AG04450 (cell line): ENCODE measurements around the gene CHMP2A. TPM values are rescaled to one million over a fixed set of nuclear protein-coding genes. Genes with fewer than 3 reads are reported as not detected.

Experiments used
- CTCF ChIA-PET: fragments of 300-600, 350-600 bp; formaldehyde crosslinking; extraction: SDS; loops from one replicate; lab custom pipeline; 2022; ENCODE audit warnings: antibody characterized with exemption, inconsistent platforms; lab: Charles Lee
- POLR2A ChIA-PET: fragments of 350-600 bp; formaldehyde crosslinking; extraction: SDS; loops from one replicate; lab custom pipeline; 2021; ENCODE audit warnings: antibody characterized with exemption, inconsistent platforms; lab: Yijun Ruan, JAX
- DNase-seq: peaks from one replicate; pipeline ENCODE4 v3.0.0-alpha.2; 2011; ENCODE audit warnings: low read depth, low spot score
- H3K27ac ChIP-seq: one replicate; pipeline ENCODE4 v1.5.1; 2012; ENCODE audit warnings: low read depth, low read length, control low read depth
- H3K27me3 ChIP-seq: one replicate; pipeline ENCODE4 v1.6.0; 2012; ENCODE audit warnings: low read length; ENCODE audit not compliant: control insufficient read depth, insufficient read depth
- H3K4me3 ChIP-seq: 2 replicates; pipeline ENCODE4 v1.5.1; 2011; ENCODE audit warnings: mild to moderate bottlenecking, low read depth, low read length, control low read depth
- H3K9me3 ChIP-seq: 2 replicates; pipeline ENCODE4 v1.5.1; 2012; ENCODE audit warnings: low read length; ENCODE audit not compliant: control insufficient read depth, insufficient read depth
- polyA plus RNA-seq: library from polyadenylated mRNA; depleted of rRNA; stranded (reverse); fragments of >200 nt; gene quantifications from 2 replicates; pipeline ENCODE4 v1.2.3, GENCODE V29; 2011
- TF ChIP-seq, protein P1 (sequence below): IDR thresholded peaks from 2 replicates; pipeline ENCODE4 v1.5.1; 2011; ENCODE audit warnings: low read depth, low read length, control low read depth, inconsistent platforms

CHMP2A gene
- polyA plus RNA-seq, 1 experiment, result 173 TPM

DNA sequence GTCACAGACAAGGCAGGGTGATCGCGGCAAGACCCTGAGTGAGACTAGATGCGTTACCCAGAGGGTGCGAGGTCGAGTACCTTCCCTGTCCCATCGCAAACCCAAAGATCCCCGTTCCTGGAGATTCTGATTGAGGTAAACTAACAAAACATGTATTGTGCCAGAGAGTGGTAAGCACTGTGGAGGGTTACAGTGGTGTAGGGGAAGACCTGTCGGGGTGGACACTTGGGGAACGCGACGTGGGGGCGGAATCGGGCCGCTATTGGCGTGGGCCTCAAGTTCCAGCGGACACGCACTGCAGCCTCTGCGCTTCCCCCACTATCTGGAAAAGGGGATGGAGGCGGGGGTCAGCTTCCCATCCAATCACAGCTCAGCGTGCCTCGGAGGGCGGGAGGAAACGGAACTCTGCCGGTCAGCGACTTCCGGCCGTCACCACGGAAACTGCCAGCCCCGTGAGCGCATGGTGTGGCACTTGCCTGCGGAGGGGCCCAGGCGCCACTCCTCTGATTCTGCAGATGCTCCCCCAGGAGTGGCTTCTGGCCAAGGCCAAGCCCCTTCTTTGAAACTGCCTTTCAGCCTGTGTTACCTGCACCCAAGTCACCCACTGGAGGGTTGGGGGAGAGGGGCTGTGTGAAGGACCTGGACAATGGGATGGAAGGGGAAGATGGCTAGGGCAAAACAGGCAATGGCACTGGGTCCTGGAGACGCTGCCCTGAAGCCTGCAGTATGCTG, 4.5 kb upstream of the CHMP2A start:
- peak; percentile 77 for DNase-seq
- CTCF ChIA-PET, result interaction anchor here (0.6 to 1.9 kb wide), 2 partner anchors 22 to 40 kb away, joined by 3 to 5 read pairs; partner anchors contain the start of gene ZBTB45
- TF ChIP-seq, protein P1, sequence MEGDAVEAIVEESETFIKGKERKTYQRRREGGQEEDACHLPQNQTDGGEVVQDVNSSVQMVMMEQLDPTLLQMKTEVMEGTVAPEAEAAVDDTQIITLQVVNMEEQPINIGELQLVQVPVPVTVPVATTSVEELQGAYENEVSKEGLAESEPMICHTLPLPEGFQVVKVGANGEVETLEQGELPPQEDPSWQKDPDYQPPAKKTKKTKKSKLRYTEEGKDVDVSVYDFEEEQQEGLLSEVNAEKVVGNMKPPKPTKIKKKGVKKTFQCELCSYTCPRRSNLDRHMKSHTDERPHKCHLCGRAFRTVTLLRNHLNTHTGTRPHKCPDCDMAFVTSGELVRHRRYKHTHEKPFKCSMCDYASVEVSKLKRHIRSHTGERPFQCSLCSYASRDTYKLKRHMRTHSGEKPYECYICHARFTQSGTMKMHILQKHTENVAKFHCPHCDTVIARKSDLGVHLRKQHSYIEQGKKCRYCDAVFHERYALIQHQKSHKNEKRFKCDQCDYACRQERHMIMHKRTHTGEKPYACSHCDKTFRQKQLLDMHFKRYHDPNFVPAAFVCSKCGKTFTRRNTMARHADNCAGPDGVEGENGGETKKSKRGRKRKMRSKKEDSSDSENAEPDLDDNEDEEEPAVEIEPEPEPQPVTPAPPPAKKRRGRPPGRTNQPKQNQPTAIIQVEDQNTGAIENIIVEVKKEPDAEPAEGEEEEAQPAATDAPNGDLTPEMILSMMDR, result no peak

DNA sequence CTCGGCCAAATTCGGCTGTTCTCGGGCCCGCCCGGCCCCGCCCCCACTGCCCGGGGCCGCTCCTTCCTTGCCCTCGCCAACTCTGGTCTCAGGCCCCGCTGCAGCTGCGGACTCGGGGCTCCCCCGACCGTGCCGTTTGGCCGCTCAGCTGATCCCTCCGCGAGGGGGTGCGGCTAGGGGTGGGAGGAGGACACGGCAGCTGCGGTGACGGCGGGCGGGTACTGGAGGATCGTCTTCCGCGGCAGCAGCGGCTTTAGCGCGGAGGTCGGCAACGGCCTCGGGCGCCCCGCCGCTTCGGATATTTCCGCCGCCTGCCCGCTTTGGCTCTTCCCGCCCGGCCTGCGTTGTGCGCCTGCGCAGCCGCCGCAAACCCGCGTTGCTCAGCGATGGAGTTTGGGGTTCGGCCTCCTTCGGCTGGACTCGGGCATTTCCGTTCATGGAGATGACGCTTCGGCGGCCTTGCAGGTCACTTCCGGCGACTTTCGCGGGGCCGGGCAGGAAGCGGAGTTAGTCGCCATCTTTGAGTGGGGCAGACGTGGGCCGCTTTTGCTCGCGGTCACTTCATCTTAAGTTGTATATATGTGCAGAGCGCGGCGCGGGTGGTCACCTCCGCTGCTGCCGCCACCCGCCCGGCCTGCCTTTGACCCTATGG, 3.8 kb upstream of the CHMP2A start:
- TF ChIP-seq, protein P1, result no peak
- peak; percentile 97 for DNase-seq
- CTCF ChIA-PET, result interaction anchor here (0.6 to 1.9 kb wide), 2 partner anchors 23 to 39 kb away, joined by 3 to 5 read pairs; partner anchors contain the start of gene ZBTB45
- Histone ChIP-seq H3K9me3 (peaks cover 4% of the 10 kb centered on the region; the same call in 1 of the 2 replicates), H3K27ac (peak overlapping the region; percentile 99), H3K4me3 (peak overlapping the region; percentile 95), H3K27me3 (peaks cover 1% of the 10 kb centered on the region)
- POLR2A ChIA-PET, result interaction anchor here (0.7 to 2.4 kb wide), 5 partner anchors 14 to 196 kb away, joined by 4 to 22 read pairs (median 12); partner anchors contain the start of genes MZF1, TRIM28 and ZBTB45

More for the DNA sequence above, 4.5 kb upstream of the CHMP2A start:
- POLR2A ChIA-PET, result interaction anchor here (0.5 to 2.4 kb wide), 5 partner anchors 13 to 281 kb away, joined by 3 to 22 read pairs (median 12); partner anchors contain the start of genes MZF1, TRIM28, ZBTB45 and ZNF8
- peaks cover 2% of the 10 kb centered on the region for H3K27me3 ChIP-seq
- H3K9me3 ChIP-seq, result peaks cover 4% of the 10 kb centered on the region; the same call in 1 of the 2 replicates
- H3K4me3 ChIP-seq, result peak overlapping the region; percentile 76
- peak overlapping the region; percentile 99 for H3K27ac ChIP-seq

DNA sequence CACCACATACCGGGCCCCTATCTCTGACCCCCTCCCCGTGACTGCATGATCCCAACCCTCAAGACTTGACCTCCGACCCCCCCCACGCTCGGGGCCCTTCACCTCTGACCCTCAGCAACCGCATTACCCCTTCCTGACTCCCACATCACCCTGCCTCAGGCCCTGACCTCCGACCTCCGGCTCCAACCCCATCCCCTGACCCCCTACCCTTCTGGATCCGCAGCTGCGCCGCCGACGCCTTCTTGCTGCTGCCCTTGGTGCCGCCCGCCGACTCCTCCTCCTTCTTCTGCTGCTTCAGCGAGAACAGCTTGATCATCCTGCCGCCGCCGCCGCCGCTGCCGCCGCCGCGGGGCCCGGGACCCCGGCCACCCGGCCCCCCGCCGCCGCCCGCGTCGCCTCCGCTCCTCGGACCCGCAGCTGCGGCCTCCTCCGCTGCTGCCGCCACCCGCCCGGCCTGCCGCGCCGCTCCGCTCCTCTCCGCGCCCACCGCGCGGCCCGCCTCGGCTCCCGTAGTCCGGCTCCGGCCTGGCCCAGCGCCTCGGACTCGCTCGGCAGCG, 3.2 kb upstream of the CHMP2A start, which contains the start of gene UBE2M:
Gene UBE2M (minus strand): TSS at position 546 of the 557 bp plus-strand sequence. CDS start 230 bp downstream, at position 316.
- TF ChIP-seq, protein P1, result no peak
- Histone ChIP-seq H3K4me3 (peak within 1 kb of the TSS; percentile 95), H3K27ac (peak within 1 kb of the TSS; percentile 99), H3K9me3 (peaks cover 4% of the 10 kb centered on the region; the same call in 1 of the 2 replicates), H3K27me3 (no peaks in the 10 kb centered on the region)
- DNase-seq, result no peak
- ChIA-PET POLR2A (interaction anchor here (0.7 to 2.4 kb wide), 4 partner anchors 14 to 195 kb away, joined by 4 to 22 read pairs (median 12); partner anchors contain the start of genes MZF1, TRIM28 and ZBTB45), CTCF (interaction anchor here (1.9 kb wide), 1 partner anchor 39 kb away, joined by 5 read pairs; the partner anchor contains the start of gene ZBTB45)

DNA sequence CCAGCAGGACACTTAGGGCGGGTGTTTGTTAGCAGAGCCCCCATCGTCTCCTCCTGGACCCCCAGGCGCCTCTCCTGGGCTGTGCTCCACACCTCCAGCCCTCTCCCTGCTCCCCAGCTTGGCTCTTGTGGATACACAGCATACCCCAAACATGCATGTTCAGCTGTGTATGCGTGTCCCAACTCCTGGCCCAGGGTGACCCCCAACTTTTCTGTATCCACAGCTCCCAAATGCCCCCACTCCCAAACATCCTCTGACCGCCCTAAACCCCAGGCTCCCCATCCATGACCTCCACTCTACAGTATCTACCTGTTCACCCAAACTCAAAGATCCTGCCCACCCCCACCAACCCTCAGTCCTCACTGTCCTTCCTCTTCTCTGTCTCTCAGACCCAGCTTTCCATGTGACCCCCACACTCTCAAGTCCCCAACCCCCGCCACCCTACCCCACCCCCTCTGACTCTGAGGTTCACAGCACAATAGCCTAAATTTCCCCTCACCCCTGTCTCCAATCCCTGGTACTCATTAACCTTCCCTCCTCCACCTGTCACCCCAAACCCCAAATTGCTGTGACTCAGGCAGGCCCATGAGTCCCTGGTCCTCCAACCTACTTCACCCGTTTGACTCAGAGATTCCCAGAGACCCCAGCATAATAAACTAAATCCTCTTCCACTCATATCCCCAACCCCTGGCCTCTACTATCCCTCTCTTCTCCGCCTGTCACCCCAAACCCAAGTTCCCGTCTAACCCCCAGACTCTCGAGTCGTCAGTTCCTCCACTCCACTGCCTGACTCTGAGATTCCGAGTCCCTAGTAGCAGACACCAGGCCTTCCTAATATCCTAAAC, 2.5 kb upstream of the CHMP2A start:
- DNase-seq, result no peak
- POLR2A ChIA-PET, result interaction anchor here (0.7 to 2.4 kb wide), 5 partner anchors 13 to 195 kb away, joined by 3 to 22 read pairs (median 5); partner anchors contain the start of genes TRIM28 and ZBTB45
- Histone ChIP-seq H3K27ac (peak overlapping the region; percentile 61), H3K27me3 (no peaks in the 10 kb centered on the region), H3K4me3 (peak overlapping the region; percentile 95), H3K9me3 (no peaks in the 10 kb centered on the region; the same call in 1 of the 2 replicates)
- TF ChIP-seq, protein P1, result no peak
- CTCF ChIA-PET, result interaction anchor here (0.9 to 1.9 kb wide), 2 partner anchors 38 kb away, joined by 3 to 5 read pairs; partner anchors contain the start of gene ZBTB45
